ENCODE measurements around the gene PTRHD1. TPM values are rescaled to one million over a fixed set of nuclear protein-coding genes. Genes with fewer than 3 reads are reported as not detected.

Gene PTRHD1
- total RNA-seq, 4 donors from 2014 or later = 4.7 to 226 (median 22.8) TPM

GRCh38 chr2:24740142-24740541, 53.0 kb downstream of the PTRHD1 start:
- intact Hi-C loops (cut with DNase I; ENCODE audit: low total_unique reads) = no loop called here
- Histone ChIP-seq H3K4me1 (peaks cover 0 to 7% of the 10 kb centered on the region in 2 donors), H3K4me3 (no peak overlapping the region)

More at GRCh38 chr2:24740142-24740541, 53.0 kb downstream of the PTRHD1 start:
- no peaks in the 10 kb centered on the region for H3K36me3 ChIP-seq
- H3K27ac ChIP-seq = no peak overlapping the region
- H3K9me3 ChIP-seq = no peaks in the 10 kb centered on the region
- no peaks in the 10 kb centered on the region for H3K27me3 ChIP-seq
- TF ChIP-seq POLR2A (IDR thresholded peaks at IDR 0.05) = no peak
- no peak for TF ChIP-seq CTCF (IDR thresholded peaks at IDR 0.05)
- DNase-seq = no peak

Other genes with a start within 250 kb of the PTRHD1 start
- gene CENPO, start within 50 bp of the PTRHD1 start, total RNA-seq = 10 to 100 TPM in 1 of 4 donors, 1 to 10 TPM in 3; 1.0 to 16.0 (median 2.2) TPM
- 100 to 1,000 TPM in 1 of 4 donors, 10 to 100 TPM in 3; 37.9 to 104 (median 51.7) TPM for gene ADCY3, start 126.8 kb upstream of the PTRHD1 start, total RNA-seq
- 10 to 100 TPM in 1 of 4 donors, 1 to 10 TPM in 3; 3.1 to 15.3 (median 7.8) TPM for gene DNAJC27, start 178.6 kb upstream of the PTRHD1 start, total RNA-seq
- gene EFR3B, start 248.7 kb upstream of the PTRHD1 start, total RNA-seq = 1 to 10 TPM in 2 of 4 donors, under 1 TPM in 1, not detected in 1; under 0.01 to 6.1 (median 1.3) TPM